ENCODE results near the gene SUPT7L.
A peak's percentile ranks its signal among the peaks of the same experiment; 100 is the strongest.
"Not testable (repeated sequence)": the region's sequence is repeated elsewhere in the genome, so short reads cannot be mapped to it uniquely, and the experiment has no call there.

Gene SUPT7L

GRCh38 chr2:27687232-27687631 lies 23.8 kb upstream of the SUPT7L start:
- no peak overlapping the region for H3K9ac ChIP-seq (ENCODE audit: low read depth in 1 of 2, low read length in 2 of 2)
- H3K4me1 ChIP-seq (ENCODE audit: control insufficient read depth in 2 of 2, insufficient read depth in 2 of 2, low read length in 2 of 2): peaks cover 0 to 9% of the 10 kb centered on the region in 2 donors
- no peak overlapping the region for H3K4me3 ChIP-seq (ENCODE audit: low read length in 2 of 2)
- H3K36me3 ChIP-seq (ENCODE audit: control insufficient read depth in 2 of 2, insufficient read depth in 2 of 2, low read length in 2 of 2): peaks cover 20 to 32% of the 10 kb centered on the region in 2 donors
- no peak overlapping the region for H3K27ac ChIP-seq (ENCODE audit: low read depth in 2 of 2, low read length in 2 of 2)
- H3K9me3 ChIP-seq (ENCODE audit: control insufficient read depth in 2 of 2, low read length in 2 of 2): no peaks in the 10 kb centered on the region
- H3K27me3 ChIP-seq (ENCODE audit: control insufficient read depth in 2 of 2, insufficient read depth in 2 of 2, low read length in 2 of 2): no peaks in the 10 kb centered on the region

GRCh38 chr2:27685577-27685976 lies 22.2 kb upstream of the SUPT7L start:
- Histone ChIP-seq H3K27ac (ENCODE audit: low read depth in 2 of 2, low read length in 2 of 2) (no peak overlapping the region), H3K9ac (ENCODE audit: low read depth in 1 of 2, low read length in 2 of 2) (no peak overlapping the region), H3K36me3 (ENCODE audit: control insufficient read depth in 2 of 2, insufficient read depth in 2 of 2, low read length in 2 of 2) (peaks cover 20 to 37% of the 10 kb centered on the region in 2 donors), H3K27me3 (ENCODE audit: control insufficient read depth in 2 of 2, insufficient read depth in 2 of 2, low read length in 2 of 2) (no peaks in the 10 kb centered on the region), H3K4me1 (ENCODE audit: control insufficient read depth in 2 of 2, insufficient read depth in 2 of 2, low read length in 2 of 2) (peaks cover 12% of the 10 kb centered on the region in 2 donors), H3K4me3 (ENCODE audit: low read length in 2 of 2) (no peak overlapping the region), H3K9me3 (ENCODE audit: control insufficient read depth in 2 of 2, low read length in 2 of 2) (no peaks in the 10 kb centered on the region)

- not testable (repeated sequence) for H3K27ac ChIP-seq (ENCODE audit: low read depth in 2 of 2, low read length in 2 of 2); H3K4me3 ChIP-seq (ENCODE audit: low read length in 2 of 2); H3K9me3 ChIP-seq (ENCODE audit: control insufficient read depth in 2 of 2, low read length in 2 of 2); H3K9ac ChIP-seq (ENCODE audit: low read depth in 1 of 2, low read length in 2 of 2); H3K27me3 ChIP-seq (ENCODE audit: control insufficient read depth in 2 of 2, insufficient read depth in 2 of 2, low read length in 2 of 2)
- peaks cover 21 to 38% of the 10 kb centered on the region in 2 donors for H3K36me3 ChIP-seq (ENCODE audit: control insufficient read depth in 2 of 2, insufficient read depth in 2 of 2, low read length in 2 of 2)
- H3K4me1 ChIP-seq (ENCODE audit: control insufficient read depth in 2 of 2, insufficient read depth in 2 of 2, low read length in 2 of 2): peaks cover 12% of the 10 kb centered on the region in 2 donors
These were observed 21.6 kb upstream of the SUPT7L start for GRCh38 chr2:27685006-27685405.

GRCh38 chr2:27683390-27684071 lies 20.1 kb upstream of the SUPT7L start:
- peaks cover 19 to 33% of the 10 kb centered on the region in 2 donors for H3K36me3 ChIP-seq (ENCODE audit: control insufficient read depth in 2 of 2, insufficient read depth in 2 of 2, low read length in 2 of 2)
- H3K27ac ChIP-seq (ENCODE audit: low read depth in 2 of 2, low read length in 2 of 2): no peak overlapping the region
- H3K4me1 ChIP-seq (ENCODE audit: control insufficient read depth in 2 of 2, insufficient read depth in 2 of 2, low read length in 2 of 2): peaks cover 12% of the 10 kb centered on the region in 2 donors
- no peaks in the 10 kb centered on the region for H3K9me3 ChIP-seq (ENCODE audit: control insufficient read depth in 2 of 2, low read length in 2 of 2)
- no peaks in the 10 kb centered on the region for H3K27me3 ChIP-seq (ENCODE audit: control insufficient read depth in 2 of 2, insufficient read depth in 2 of 2, low read length in 2 of 2)
- no peak overlapping the region for H3K9ac ChIP-seq (ENCODE audit: low read depth in 1 of 2, low read length in 2 of 2)
- no peak overlapping the region for H3K4me3 ChIP-seq (ENCODE audit: low read length in 2 of 2)

GRCh38 chr2:27682334-27682771 lies 18.9 kb upstream of the SUPT7L start:
- peaks cover 22 to 38% of the 10 kb centered on the region in 2 donors for H3K36me3 ChIP-seq (ENCODE audit: control insufficient read depth in 2 of 2, insufficient read depth in 2 of 2, low read length in 2 of 2)

GRCh38 chr2:27681841-27682240 lies 18.4 kb upstream of the SUPT7L start:
- peaks cover 26 to 41% of the 10 kb centered on the region in 2 donors for H3K36me3 ChIP-seq (ENCODE audit: control insufficient read depth in 2 of 2, insufficient read depth in 2 of 2, low read length in 2 of 2)
- no peak overlapping the region for H3K4me3 ChIP-seq (ENCODE audit: low read length in 2 of 2)
- H3K4me1 ChIP-seq (ENCODE audit: control insufficient read depth in 2 of 2, insufficient read depth in 2 of 2, low read length in 2 of 2): peaks cover 12% of the 10 kb centered on the region in 2 donors
- H3K27me3 ChIP-seq (ENCODE audit: control insufficient read depth in 2 of 2, insufficient read depth in 2 of 2, low read length in 2 of 2): no peaks in the 10 kb centered on the region
- H3K9me3 ChIP-seq (ENCODE audit: control insufficient read depth in 2 of 2, low read length in 2 of 2): no peaks in the 10 kb centered on the region
- H3K27ac ChIP-seq (ENCODE audit: low read depth in 2 of 2, low read length in 2 of 2): peak overlapping the region in 1 of 2 donors; percentile 42
- no peak overlapping the region for H3K9ac ChIP-seq (ENCODE audit: low read depth in 1 of 2, low read length in 2 of 2)

More at GRCh38 chr2:27682334-27682771, 18.9 kb upstream of the SUPT7L start:
- not testable (repeated sequence) for H3K4me3 ChIP-seq (ENCODE audit: low read length in 2 of 2); H3K9me3 ChIP-seq (ENCODE audit: control insufficient read depth in 2 of 2, low read length in 2 of 2); H3K9ac ChIP-seq (ENCODE audit: low read depth in 1 of 2, low read length in 2 of 2); H3K27me3 ChIP-seq (ENCODE audit: control insufficient read depth in 2 of 2, insufficient read depth in 2 of 2, low read length in 2 of 2)
- Histone ChIP-seq H3K27ac (ENCODE audit: low read depth in 2 of 2, low read length in 2 of 2) (peak overlapping the region in 1 of 2 donors; percentile 42), H3K4me1 (ENCODE audit: control insufficient read depth in 2 of 2, insufficient read depth in 2 of 2, low read length in 2 of 2) (peaks cover 12% of the 10 kb centered on the region in 2 donors)

GRCh38 chr2:27680571-27680970 lies 17.2 kb upstream of the SUPT7L start:
- no peak overlapping the region for H3K9ac ChIP-seq (ENCODE audit: low read depth in 1 of 2, low read length in 2 of 2)
- no peak overlapping the region for H3K4me3 ChIP-seq (ENCODE audit: low read length in 2 of 2)
- no peaks in the 10 kb centered on the region for H3K9me3 ChIP-seq (ENCODE audit: control insufficient read depth in 2 of 2, low read length in 2 of 2)
- no peak overlapping the region for H3K27ac ChIP-seq (ENCODE audit: low read depth in 2 of 2, low read length in 2 of 2)
- no peaks in the 10 kb centered on the region for H3K27me3 ChIP-seq (ENCODE audit: control insufficient read depth in 2 of 2, insufficient read depth in 2 of 2, low read length in 2 of 2)
- peaks cover 30 to 42% of the 10 kb centered on the region in 2 donors for H3K36me3 ChIP-seq (ENCODE audit: control insufficient read depth in 2 of 2, insufficient read depth in 2 of 2, low read length in 2 of 2)
- H3K4me1 ChIP-seq (ENCODE audit: control insufficient read depth in 2 of 2, insufficient read depth in 2 of 2, low read length in 2 of 2): peaks cover 12% of the 10 kb centered on the region in 2 donors

GRCh38 chr2:27672723-27673486 lies 9.5 kb upstream of the SUPT7L start:
- Histone ChIP-seq H3K27ac (ENCODE audit: low read depth in 2 of 2, low read length in 2 of 2) (no peak overlapping the region), H3K9me3 (ENCODE audit: control insufficient read depth in 2 of 2, low read length in 2 of 2) (no peaks in the 10 kb centered on the region), H3K4me1 (ENCODE audit: control insufficient read depth in 2 of 2, insufficient read depth in 2 of 2, low read length in 2 of 2) (no peaks in the 10 kb centered on the region), H3K4me3 (ENCODE audit: low read length in 2 of 2) (no peak overlapping the region), H3K9ac (ENCODE audit: low read depth in 1 of 2, low read length in 2 of 2) (no peak overlapping the region), H3K36me3 (ENCODE audit: control insufficient read depth in 2 of 2, insufficient read depth in 2 of 2, low read length in 2 of 2) (peaks cover 46 to 56% of the 10 kb centered on the region in 2 donors), H3K27me3 (ENCODE audit: control insufficient read depth in 2 of 2, insufficient read depth in 2 of 2, low read length in 2 of 2) (no peaks in the 10 kb centered on the region)

- Histone ChIP-seq H3K4me3 (ENCODE audit: low read length in 2 of 2) (no peak overlapping the region), H3K27ac (ENCODE audit: low read depth in 2 of 2, low read length in 2 of 2) (no peak overlapping the region), H3K27me3 (ENCODE audit: control insufficient read depth in 2 of 2, insufficient read depth in 2 of 2, low read length in 2 of 2) (no peaks in the 10 kb centered on the region), H3K4me1 (ENCODE audit: control insufficient read depth in 2 of 2, insufficient read depth in 2 of 2, low read length in 2 of 2) (no peaks in the 10 kb centered on the region), H3K9me3 (ENCODE audit: control insufficient read depth in 2 of 2, low read length in 2 of 2) (no peaks in the 10 kb centered on the region), H3K36me3 (ENCODE audit: control insufficient read depth in 2 of 2, insufficient read depth in 2 of 2, low read length in 2 of 2) (peaks cover 43 to 52% of the 10 kb centered on the region in 2 donors), H3K9ac (ENCODE audit: low read depth in 1 of 2, low read length in 2 of 2) (no peak overlapping the region)
These were observed 7.8 kb upstream of the SUPT7L start for GRCh38 chr2:27671235-27671634.

GRCh38 chr2:27667446-27667845 lies 4.0 kb upstream of the SUPT7L start:
- no peaks in the 10 kb centered on the region for H3K9me3 ChIP-seq (ENCODE audit: control insufficient read depth in 2 of 2, low read length in 2 of 2)
- H3K9ac ChIP-seq (ENCODE audit: low read depth in 1 of 2, low read length in 2 of 2): no peak overlapping the region
- no peaks in the 10 kb centered on the region for H3K27me3 ChIP-seq (ENCODE audit: control insufficient read depth in 2 of 2, insufficient read depth in 2 of 2, low read length in 2 of 2)
- H3K4me1 ChIP-seq (ENCODE audit: control insufficient read depth in 2 of 2, insufficient read depth in 2 of 2, low read length in 2 of 2): peaks cover 14 to 17% of the 10 kb centered on the region in 2 donors
- H3K27ac ChIP-seq (ENCODE audit: low read depth in 2 of 2, low read length in 2 of 2): no peak overlapping the region
- H3K36me3 ChIP-seq (ENCODE audit: control insufficient read depth in 2 of 2, insufficient read depth in 2 of 2, low read length in 2 of 2): peaks cover 19 to 31% of the 10 kb centered on the region in 2 donors
- no peak overlapping the region for H3K4me3 ChIP-seq (ENCODE audit: low read length in 2 of 2)
